ENCODE results near the gene PHETA2. TPM values are rescaled to one million over a fixed set of nuclear protein-coding genes. Genes with fewer than 3 reads are reported as not detected.

Gene PHETA2
- total and polyA plus RNA-seq, 2 of the 8 experiments (the other 6 are each of a cell fraction or from before 2014, with no cell fraction given), result 7.4 to 7.6 TPM

DNA sequence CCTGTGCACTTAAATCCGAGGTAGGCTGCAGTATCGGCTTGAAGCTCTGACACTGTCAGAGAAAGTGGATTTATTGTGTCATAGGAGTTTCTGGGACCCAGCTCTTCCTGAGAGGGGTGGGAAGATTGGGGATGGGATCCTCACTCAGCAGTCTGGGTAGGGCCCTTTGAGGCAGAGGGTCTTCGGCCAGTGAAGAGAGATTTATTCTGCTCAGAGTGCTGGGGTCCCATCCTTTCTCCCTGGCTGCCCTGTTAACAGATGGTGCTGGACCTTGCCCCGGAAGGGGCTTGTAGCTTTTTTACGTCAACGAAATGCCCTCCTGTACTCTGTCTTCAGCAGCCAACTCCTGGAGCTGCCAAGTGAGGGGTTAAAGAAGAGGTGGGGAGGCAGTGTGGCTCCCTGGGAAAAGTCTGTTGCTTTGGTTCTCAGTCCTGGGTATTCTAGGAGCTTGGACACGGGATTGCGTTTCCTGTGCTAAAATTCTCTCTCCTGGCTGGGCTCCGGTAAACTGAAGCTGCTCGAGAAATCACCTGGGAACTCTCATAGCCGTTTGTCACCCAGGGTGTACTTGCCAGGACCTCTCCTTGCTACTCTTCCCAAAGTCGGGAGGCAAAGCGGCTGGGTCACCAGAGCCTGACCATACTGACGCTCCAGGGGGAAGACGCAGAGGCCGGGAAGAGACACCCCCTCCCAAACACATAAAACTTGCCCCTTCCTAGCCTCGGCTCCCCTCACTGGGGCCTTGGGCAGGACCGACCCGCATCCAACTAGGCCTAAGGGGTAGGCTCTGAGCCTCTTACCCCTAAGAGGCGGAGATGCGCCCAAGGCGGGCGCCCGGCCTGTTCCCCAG, 4.6 kb downstream of the PHETA2 start (continued):
- TF ChIP-seq, protein P1, sequence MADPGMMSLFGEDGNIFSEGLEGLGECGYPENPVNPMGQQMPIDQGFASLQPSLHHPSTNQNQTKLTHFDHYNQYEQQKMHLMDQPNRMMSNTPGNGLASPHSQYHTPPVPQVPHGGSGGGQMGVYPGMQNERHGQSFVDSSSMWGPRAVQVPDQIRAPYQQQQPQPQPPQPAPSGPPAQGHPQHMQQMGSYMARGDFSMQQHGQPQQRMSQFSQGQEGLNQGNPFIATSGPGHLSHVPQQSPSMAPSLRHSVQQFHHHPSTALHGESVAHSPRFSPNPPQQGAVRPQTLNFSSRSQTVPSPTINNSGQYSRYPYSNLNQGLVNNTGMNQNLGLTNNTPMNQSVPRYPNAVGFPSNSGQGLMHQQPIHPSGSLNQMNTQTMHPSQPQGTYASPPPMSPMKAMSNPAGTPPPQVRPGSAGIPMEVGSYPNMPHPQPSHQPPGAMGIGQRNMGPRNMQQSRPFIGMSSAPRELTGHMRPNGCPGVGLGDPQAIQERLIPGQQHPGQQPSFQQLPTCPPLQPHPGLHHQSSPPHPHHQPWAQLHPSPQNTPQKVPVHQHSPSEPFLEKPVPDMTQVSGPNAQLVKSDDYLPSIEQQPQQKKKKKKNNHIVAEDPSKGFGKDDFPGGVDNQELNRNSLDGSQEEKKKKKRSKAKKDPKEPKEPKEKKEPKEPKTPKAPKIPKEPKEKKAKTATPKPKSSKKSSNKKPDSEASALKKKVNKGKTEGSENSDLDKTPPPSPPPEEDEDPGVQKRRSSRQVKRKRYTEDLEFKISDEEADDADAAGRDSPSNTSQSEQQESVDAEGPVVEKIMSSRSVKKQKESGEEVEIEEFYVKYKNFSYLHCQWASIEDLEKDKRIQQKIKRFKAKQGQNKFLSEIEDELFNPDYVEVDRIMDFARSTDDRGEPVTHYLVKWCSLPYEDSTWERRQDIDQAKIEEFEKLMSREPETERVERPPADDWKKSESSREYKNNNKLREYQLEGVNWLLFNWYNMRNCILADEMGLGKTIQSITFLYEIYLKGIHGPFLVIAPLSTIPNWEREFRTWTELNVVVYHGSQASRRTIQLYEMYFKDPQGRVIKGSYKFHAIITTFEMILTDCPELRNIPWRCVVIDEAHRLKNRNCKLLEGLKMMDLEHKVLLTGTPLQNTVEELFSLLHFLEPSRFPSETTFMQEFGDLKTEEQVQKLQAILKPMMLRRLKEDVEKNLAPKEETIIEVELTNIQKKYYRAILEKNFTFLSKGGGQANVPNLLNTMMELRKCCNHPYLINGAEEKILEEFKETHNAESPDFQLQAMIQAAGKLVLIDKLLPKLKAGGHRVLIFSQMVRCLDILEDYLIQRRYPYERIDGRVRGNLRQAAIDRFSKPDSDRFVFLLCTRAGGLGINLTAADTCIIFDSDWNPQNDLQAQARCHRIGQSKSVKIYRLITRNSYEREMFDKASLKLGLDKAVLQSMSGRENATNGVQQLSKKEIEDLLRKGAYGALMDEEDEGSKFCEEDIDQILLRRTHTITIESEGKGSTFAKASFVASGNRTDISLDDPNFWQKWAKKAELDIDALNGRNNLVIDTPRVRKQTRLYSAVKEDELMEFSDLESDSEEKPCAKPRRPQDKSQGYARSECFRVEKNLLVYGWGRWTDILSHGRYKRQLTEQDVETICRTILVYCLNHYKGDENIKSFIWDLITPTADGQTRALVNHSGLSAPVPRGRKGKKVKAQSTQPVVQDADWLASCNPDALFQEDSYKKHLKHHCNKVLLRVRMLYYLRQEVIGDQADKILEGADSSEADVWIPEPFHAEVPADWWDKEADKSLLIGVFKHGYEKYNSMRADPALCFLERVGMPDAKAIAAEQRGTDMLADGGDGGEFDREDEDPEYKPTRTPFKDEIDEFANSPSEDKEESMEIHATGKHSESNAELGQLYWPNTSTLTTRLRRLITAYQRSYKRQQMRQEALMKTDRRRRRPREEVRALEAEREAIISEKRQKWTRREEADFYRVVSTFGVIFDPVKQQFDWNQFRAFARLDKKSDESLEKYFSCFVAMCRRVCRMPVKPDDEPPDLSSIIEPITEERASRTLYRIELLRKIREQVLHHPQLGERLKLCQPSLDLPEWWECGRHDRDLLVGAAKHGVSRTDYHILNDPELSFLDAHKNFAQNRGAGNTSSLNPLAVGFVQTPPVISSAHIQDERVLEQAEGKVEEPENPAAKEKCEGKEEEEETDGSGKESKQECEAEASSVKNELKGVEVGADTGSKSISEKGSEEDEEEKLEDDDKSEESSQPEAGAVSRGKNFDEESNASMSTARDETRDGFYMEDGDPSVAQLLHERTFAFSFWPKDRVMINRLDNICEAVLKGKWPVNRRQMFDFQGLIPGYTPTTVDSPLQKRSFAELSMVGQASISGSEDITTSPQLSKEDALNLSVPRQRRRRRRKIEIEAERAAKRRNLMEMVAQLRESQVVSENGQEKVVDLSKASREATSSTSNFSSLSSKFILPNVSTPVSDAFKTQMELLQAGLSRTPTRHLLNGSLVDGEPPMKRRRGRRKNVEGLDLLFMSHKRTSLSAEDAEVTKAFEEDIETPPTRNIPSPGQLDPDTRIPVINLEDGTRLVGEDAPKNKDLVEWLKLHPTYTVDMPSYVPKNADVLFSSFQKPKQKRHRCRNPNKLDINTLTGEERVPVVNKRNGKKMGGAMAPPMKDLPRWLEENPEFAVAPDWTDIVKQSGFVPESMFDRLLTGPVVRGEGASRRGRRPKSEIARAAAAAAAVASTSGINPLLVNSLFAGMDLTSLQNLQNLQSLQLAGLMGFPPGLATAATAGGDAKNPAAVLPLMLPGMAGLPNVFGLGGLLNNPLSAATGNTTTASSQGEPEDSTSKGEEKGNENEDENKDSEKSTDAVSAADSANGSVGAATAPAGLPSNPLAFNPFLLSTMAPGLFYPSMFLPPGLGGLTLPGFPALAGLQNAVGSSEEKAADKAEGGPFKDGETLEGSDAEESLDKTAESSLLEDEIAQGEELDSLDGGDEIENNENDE (IDR thresholded peaks at IDR 0.05; ENCODE audit: insufficient replicate concordance, low read length), result no peak
- TF ChIP-seq MAFK (IDR thresholded peaks at IDR 0.05; ENCODE audit: low read depth, low read length) (no peak), TBP (IDR thresholded peaks at IDR 0.05; ENCODE audit: low read depth, low read length) (no peak), TAF7 (optimal IDR thresholded peaks at IDR 0.05; ENCODE audit: borderline replicate concordance, low read depth, low read length) (no peak), KDM5A (IDR thresholded peaks at IDR 0.05; ENCODE audit: low read length) (no peak), KDM4A (IDR thresholded peaks at IDR 0.05; ENCODE audit: low read depth, low read length, severe bottlenecking) (no peak), YY1 (IDR thresholded peaks at IDR 0.05; ENCODE audit: low read depth, low read length) (no peak), TCF12 (IDR thresholded peaks at IDR 0.05; ENCODE audit: low read depth, low read length) (no peak), TEAD4 (IDR thresholded peaks at IDR 0.05; ENCODE audit: low read depth, low read length) (no peak), NANOG (IDR thresholded peaks at IDR 0.05; ENCODE audit: insufficient read depth, low read depth, low read length, poor library complexity, severe bottlenecking) (no peak)

All from H1 (cell line).